ENCODE measurements around the gene MRPS6.

The MRPS6 gene

DNA sequence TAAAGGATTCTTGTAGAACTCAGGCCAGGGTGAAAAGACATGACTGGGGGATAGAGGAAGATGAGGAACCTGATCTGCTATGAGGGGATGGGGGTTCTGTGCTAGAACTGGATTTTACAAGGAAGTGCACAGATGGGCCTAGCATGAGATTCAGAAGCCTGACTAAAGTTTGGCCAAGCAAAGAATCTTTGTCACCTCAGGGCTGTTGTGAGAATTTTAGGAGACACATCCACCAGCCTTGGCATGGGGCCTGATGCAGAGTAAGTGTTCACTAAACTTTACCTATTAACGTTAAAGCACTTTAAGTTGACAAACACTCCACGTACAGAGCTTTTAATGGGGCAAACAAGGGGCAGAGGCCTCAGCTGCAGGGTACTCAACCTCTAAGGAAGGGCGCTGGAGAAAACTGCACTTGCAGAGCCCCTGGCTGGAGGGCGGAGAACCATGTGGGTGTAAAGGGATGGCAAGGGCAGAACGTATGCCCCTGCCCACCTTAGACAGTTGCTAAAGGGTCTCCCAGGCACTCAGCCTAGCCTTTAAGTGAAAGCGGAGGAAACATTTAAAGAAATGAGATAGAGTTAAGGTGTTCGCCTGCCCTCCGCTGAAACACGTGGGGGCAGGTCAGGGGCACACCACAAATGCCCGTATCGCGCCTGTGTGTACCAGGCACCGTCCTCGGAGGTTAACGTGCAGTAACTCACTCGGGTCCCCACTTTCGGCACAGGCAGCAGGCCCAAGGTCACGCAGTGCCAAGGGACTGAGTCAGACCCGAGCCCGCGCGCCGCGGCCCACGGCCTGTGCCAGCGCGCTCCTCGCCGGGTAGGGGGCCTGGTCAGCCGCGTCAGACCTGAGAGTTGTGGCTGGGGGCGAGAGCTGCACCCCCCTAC is 990 bp upstream of the MRPS6 start:
- no peak for DNase-seq

DNA sequence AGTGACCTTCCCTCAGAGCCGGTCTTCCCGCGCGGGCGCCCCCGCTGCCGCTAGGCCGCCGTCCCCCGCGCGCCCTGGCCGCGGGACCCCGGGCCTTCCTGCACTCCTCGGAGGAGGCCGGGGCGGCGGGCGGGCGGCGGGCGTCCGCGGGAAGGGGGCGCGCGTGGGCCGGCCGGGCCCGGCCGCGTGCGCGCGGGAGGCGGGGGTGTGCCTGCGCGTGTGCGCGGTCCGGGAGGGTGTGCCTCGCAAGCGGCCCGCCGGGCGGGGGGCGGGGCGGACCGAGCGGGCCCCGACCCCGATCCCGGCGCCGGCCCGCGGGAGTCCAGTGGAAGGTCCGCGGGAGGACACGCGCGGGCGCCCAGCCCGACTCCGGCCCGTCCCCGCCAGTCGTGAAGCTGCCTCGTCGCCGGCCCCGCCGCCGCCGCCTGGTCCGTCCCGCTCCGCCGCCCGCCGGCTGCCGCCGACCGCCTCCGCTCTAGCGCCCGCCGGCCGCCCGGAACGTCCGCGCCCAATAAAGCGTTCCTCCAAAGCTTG is 438 bp downstream of the MRPS6 start:
- DNase-seq: no peak

DNA sequence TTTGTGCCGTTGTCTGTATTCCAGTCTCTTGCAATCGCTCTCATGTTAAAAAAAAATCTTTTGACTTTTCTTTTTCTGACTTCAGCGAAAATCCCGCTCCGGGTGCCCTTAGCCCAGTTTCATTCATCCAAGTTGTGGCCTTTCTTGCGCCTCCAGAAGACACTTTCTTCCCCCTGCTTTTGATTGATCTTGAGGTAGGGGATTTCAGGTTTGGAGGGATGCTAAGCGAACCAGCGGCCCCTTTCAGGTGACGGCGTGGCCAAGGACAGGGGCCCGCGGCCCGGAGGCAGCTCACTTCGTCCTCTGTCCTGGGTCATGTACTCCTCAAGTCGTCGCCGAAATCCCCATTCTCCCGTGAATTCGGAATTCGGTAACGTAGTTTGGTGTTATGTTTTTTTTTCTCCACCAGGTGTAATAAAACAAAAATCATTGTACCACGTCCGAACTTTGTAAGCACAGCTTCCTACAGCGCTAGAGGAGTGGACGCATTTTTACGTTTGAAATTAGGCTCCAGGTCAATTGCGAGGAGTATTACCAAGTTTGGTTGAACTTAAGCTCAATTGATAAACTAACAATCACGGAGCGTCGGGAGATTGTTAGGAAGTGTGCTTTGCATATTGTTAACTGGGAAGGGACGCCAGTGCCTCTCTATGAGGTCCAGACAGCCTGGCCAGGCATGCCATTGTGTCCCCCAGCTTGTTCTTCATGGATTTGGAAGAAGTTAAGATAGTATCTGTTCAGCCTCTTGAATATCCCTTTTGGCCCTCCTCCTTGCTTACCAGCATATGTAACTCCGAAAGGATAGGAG is 1.1 kb downstream of the MRPS6 start:
- DNase-seq: no peak

DNA sequence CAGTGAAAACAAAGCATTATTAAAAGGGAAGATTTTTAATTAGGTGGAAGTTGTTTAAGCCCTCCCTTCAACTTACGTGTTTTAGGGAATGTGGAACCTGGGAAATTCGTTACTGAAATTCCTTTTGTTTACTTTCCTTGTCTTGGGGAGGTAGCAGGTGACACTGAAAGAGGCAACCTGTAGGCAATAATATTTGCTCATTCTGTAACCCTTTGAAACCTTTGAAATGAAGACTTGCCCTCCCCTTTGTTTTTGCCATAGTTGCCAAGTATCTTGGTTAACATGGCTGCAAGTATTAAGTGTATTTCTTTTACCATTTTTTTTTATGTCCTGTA is 1.7 kb downstream of the MRPS6 start:
- no peak for DNase-seq

GRCh38 chr21:34075760-34076660 is 2.6 kb downstream of the MRPS6 start:
- DNase-seq: no peak

GRCh38 chr21:34076835-34077234 is 3.5 kb downstream of the MRPS6 start:
- no peak for DNase-seq

- no peak for DNase-seq
Observed at GRCh38 chr21:34077888-34078287, 4.5 kb downstream of the MRPS6 start.

DNA sequence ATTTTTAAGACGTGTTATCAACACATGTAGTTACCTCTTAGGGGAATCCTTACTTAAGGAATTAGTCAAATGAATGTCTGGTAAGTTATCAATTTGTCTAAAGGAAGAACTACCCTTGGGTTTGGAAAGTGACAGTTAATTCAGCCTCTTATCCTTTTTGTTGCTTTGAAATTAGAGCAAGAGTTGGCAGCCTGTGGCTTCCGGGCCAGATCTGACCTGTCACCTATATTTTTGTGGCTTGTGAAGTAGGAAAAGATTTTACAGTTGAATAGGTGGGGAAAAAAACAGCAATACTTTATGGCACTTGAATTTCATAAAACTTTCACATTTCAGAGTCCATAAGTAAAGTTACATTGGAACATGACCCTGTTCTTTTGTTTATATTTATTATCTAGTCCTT is 5.5 kb downstream of the MRPS6 start:
- no peak for DNase-seq

DNA sequence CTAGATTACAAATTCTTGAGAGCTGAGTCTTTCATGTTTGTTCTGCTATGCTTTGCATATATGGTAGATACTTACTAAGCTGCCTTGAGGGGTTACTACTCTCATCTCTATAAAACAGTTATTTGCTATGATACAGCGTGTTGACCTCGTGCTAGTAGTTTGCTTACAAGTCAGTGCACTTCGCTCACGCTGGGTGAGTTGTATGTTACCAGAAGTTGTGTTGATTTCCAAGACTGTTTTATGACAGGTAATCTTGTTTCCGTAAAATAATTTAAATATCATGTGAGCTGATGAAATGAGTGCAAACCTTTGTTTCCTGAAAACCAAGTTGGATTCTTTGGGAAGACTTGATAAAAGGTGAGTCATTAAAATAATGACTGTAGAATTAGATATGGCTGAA is 7.3 kb downstream of the MRPS6 start:
- DNase-seq: no peak

GRCh38 chr21:34082769-34083168 is 9.4 kb downstream of the MRPS6 start:
- no peak for DNase-seq

- no peak for DNase-seq
Observed at GRCh38 chr21:34083357-34083756, 10.0 kb downstream of the MRPS6 start.

DNA sequence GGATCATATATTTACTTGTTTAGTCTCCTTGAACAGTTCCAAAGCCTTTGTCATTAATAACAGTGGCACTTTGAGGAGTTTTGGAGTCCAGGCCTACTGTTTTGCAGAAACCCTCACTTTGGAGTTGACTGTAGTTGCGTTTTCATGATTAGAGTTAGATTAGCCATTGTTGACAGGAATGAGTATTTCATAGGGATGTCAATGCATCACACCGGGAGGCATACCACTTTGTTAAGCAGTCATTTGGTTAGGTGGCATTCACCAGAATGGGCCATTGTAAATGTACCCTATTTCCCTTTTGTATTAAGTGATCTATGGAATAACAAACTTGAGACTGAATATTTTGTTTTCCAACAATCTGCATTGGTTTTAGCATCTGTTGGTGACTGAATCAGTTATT is 11.8 kb downstream of the MRPS6 start:
- DNase-seq: no peak

GRCh38 chr21:34086887-34087306 is 13.5 kb downstream of the MRPS6 start:
- DNase-seq: no peak

DNA sequence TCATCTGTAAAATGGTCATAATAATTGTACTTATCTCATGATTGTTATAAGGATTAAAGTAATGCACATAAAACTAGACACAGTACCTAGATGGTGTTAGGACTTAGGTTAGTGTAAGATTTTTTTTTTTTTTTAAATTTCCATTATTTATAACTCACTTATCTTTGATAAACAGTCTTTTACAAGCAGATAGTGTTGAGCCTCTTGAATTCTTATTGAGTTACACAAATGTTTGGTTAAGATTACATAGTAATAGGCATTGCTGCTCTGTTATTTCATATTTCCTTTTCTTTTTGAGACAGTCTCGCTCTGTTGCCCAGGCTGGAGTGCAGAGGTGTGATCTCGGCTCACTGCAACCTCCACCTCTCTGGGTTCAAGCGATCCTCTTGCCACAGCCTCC is 15.4 kb downstream of the MRPS6 start:
- no peak for DNase-seq

DNA sequence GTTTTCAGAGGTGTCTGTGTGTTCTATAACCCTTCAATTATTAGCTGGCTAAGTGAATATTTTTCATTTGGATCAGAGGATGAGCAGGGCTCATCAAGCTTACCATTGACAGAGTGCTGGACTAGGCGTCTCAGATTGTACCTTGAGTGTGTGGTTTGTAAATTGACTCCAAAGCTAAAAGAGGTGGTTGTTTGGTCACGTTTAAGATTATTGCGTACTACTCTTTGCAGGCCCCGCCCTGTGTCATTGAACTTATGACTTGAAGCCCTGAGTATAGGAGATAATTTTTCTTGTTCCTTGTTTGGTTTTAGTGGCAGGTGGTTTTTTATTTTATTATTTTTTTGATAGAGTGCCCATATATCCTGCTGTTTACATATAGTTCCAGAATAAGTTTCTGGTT is 17.7 kb downstream of the MRPS6 start:
- DNase-seq: no peak

- no peak for DNase-seq
Observed at GRCh38 chr21:34091607-34092006, 18.2 kb downstream of the MRPS6 start.

- DNase-seq: no peak
Observed at GRCh38 chr21:34092262-34092921, 19.0 kb downstream of the MRPS6 start.

- no peak for DNase-seq
Observed at GRCh38 chr21:34093083-34093482, 19.7 kb downstream of the MRPS6 start.

- DNase-seq: no peak
Observed at GRCh38 chr21:34094949-34095348, 21.6 kb downstream of the MRPS6 start.

DNA sequence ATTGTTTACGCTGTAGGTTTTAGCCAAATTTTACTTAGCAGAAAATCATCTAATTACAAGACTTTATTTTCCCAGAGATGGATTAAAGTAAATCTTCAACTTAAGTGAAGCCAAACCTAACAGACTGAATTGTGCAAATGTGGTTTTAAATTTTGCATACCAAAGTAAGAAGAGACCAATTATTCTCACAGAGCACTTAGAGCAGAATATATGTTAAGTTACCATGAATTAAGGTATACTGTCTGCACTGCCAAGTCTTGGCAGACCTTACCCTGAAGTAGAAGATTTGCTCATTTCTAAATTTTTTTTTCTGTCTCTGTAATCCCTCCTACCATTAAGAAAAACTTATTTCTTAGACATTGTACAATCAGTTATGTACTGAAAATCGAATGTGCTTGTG is 24.1 kb downstream of the MRPS6 start:
- DNase-seq: no peak

- DNase-seq: no peak
Observed at GRCh38 chr21:34100337-34100736, 27.0 kb downstream of the MRPS6 start.

DNA sequence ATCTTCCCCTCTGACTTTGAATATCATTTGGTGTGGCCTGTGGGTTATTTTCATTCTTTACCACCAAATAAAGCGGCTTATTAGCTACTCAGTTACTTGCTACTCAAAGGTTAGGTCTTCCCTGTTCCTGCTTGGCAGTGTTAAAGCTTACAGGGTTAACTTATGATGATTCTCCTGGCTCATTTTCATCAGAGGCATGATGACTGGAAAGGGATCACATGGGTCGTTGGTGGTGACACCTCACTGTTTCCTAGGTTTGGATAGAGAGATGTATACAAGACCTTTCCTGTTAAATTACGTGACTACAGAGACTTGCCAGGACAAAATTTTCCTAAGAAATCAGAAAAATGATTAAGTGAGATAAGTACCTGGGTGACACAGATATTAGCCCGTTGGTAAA is 27.4 kb downstream of the MRPS6 start:
- DNase-seq: no peak
